Mesodermal cell (in vitro differentiated cells): ENCODE data around the gene DYSF.

ENCODE experiments used
- H3K27ac ChIP-seq: 2 replicates; pipeline ENCODE4 v1.7.0; 2013; ENCODE audit warnings: mild to moderate bottlenecking, low read depth, low read length, moderate library complexity; ENCODE audit not compliant: severe bottlenecking
- H3K36me3 ChIP-seq: 2 replicates; pipeline ENCODE4 v1.7.1; 2013; ENCODE audit warnings: mild to moderate bottlenecking, low read length, moderate library complexity; ENCODE audit not compliant: control insufficient read depth, insufficient read depth
- H3K4me1 ChIP-seq: one replicate; pipeline ENCODE4 v1.7.1; 2013; ENCODE audit warnings: mild to moderate bottlenecking, low read length; ENCODE audit not compliant: insufficient read depth, control insufficient read depth, poor library complexity, severe bottlenecking
- H3K4me3 ChIP-seq: 2 replicates; pipeline ENCODE4 v1.7.0; 2013; ENCODE audit warnings: low read length, control low read depth, mild to moderate bottlenecking; ENCODE audit not compliant: insufficient read depth, poor library complexity, severe bottlenecking; ENCODE audit errors: extremely low read depth
- H3K9me3 ChIP-seq: 2 replicates; pipeline ENCODE4 v1.7.1; 2013; ENCODE audit warnings: mild to moderate bottlenecking, low read length, moderate library complexity; ENCODE audit not compliant: control insufficient read depth
- WGBS, 2 experiments: methylation state at CpG; one replicate each; pipeline ENCODE4 v1.1.5; 2013; ENCODE audit warnings: missing lambda C conversion rate in 2 of 2; ENCODE audit not compliant: insufficient coverage in 2 of 2; 5-methylcytosine and 5-hydroxymethylcytosine counted together

The DYSF gene

GRCh38 chr2:71678874-71679273, 225.5 kb downstream of the DYSF start:
- no peaks in the 10 kb centered on the region for H3K4me1 ChIP-seq
- peaks cover 2% of the 10 kb centered on the region for H3K36me3 ChIP-seq
- no peak overlapping the region for H3K4me3 ChIP-seq
- WGBS, 2 experiments: 88 to 100% methylated on average over 3 to 5 of the region's 6 CpGs
- H3K9me3 ChIP-seq: no peaks in the 10 kb centered on the region
- no peak overlapping the region for H3K27ac ChIP-seq

- peaks cover 2% of the 10 kb centered on the region for H3K36me3 ChIP-seq
- 40 to 43% methylated on average over 1 of the region's 4 CpGs for WGBS, 2 experiments
- H3K27ac ChIP-seq: no peak overlapping the region
Measured at GRCh38 chr2:71679491-71679890, 226.1 kb downstream of the DYSF start.

DNA sequence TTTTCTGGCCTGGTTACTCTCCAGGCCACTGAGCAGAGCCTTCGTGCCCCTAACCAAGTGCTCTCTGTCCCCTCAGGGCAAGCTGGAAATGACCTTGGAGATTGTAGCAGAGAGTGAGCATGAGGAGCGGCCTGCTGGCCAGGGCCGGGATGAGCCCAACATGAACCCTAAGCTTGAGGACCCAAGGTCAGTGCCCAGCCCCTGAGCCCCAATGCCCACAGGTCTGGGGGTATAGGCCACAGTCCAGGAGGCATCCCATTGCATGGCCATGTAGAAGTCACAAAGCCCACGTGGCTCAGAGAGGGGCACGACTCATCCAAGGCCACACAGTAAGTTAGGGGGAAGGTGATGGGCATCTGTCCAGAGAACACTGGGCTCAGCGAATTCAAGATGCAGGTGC, 227.6 kb downstream of the DYSF start:
- H3K4me3 ChIP-seq: no peak overlapping the region
- 91 to 96% methylated on average over 6 of the region's 6 CpGs for WGBS, 2 experiments
- H3K9me3 ChIP-seq: no peaks in the 10 kb centered on the region
- H3K27ac ChIP-seq: no peak overlapping the region
- H3K36me3 ChIP-seq: peaks cover under 1% of the 10 kb centered on the region
- no peaks in the 10 kb centered on the region for H3K4me1 ChIP-seq

More at GRCh38 chr2:71679491-71679890, 226.1 kb downstream of the DYSF start:
- Histone ChIP-seq H3K9me3 (no peaks in the 10 kb centered on the region), H3K4me3 (no peak overlapping the region), H3K4me1 (no peaks in the 10 kb centered on the region)

- no peaks in the 10 kb centered on the region for H3K9me3 ChIP-seq
- peaks cover 2% of the 10 kb centered on the region for H3K4me1 ChIP-seq
- 85 to 97% methylated on average over 5 of the region's 5 CpGs for WGBS, 2 experiments
- no peak overlapping the region for H3K4me3 ChIP-seq
- no peak overlapping the region for H3K27ac ChIP-seq
- no peaks in the 10 kb centered on the region for H3K36me3 ChIP-seq
Measured at GRCh38 chr2:71681626-71682025, 228.3 kb downstream of the DYSF start.

DNA sequence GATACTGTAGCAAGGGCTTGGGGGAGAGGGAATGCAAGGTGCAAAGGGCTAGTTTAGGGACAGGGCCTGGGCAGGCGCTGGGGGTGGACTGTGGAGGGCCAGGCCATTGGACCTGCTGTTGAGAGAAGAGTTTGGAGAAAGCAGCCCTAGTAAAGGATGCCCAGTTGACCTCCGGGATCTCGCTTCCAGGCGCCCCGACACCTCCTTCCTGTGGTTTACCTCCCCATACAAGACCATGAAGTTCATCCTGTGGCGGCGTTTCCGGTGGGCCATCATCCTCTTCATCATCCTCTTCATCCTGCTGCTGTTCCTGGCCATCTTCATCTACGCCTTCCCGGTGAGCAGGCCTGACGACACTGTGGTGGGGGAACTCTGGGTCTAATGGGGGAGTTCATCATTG, 229.0 kb downstream of the DYSF start:
- 86 to 96% methylated on average over 7 to 8 of the region's 11 CpGs for WGBS, 2 experiments
- Histone ChIP-seq H3K9me3 (no peaks in the 10 kb centered on the region), H3K36me3 (no peaks in the 10 kb centered on the region), H3K4me1 (peaks cover 2% of the 10 kb centered on the region), H3K4me3 (no peak overlapping the region), H3K27ac (no peak overlapping the region)

DNA sequence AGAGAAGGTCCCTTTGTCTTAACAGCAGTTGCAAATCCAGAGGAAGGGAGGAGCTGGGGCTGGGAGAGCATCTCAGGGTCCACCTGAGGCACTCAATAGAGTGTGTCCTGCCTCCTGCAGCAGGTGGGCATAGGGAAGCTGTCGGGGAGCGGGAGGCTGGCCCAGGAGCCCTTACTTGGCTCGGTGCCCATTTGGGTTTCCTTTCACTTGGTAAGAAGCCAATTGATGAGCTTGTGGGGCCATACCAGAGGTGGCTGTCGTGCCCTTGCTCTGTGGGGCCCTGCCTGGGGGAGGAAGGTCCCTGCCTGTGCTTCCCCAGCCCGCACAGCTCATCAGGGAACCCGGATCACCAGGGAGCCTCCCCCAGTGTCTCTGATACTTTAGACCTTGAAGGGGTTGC, 229.7 kb downstream of the DYSF start:
- Histone ChIP-seq H3K27ac (no peak overlapping the region), H3K9me3 (no peaks in the 10 kb centered on the region), H3K4me1 (peaks cover 5% of the 10 kb centered on the region), H3K36me3 (no peaks in the 10 kb centered on the region), H3K4me3 (no peak overlapping the region)
- 95 to 97% methylated on average over 3 to 5 of the region's 6 CpGs for WGBS, 2 experiments

- Histone ChIP-seq H3K4me1 (peaks cover 5% of the 10 kb centered on the region), H3K9me3 (no peaks in the 10 kb centered on the region), H3K36me3 (no peaks in the 10 kb centered on the region), H3K27ac (no peak overlapping the region), H3K4me3 (no peak overlapping the region)
- 83 to 100% methylated on average over 1 of the region's 1 CpG for WGBS, 2 experiments
Measured at GRCh38 chr2:71683666-71684065, 230.3 kb downstream of the DYSF start.

DNA sequence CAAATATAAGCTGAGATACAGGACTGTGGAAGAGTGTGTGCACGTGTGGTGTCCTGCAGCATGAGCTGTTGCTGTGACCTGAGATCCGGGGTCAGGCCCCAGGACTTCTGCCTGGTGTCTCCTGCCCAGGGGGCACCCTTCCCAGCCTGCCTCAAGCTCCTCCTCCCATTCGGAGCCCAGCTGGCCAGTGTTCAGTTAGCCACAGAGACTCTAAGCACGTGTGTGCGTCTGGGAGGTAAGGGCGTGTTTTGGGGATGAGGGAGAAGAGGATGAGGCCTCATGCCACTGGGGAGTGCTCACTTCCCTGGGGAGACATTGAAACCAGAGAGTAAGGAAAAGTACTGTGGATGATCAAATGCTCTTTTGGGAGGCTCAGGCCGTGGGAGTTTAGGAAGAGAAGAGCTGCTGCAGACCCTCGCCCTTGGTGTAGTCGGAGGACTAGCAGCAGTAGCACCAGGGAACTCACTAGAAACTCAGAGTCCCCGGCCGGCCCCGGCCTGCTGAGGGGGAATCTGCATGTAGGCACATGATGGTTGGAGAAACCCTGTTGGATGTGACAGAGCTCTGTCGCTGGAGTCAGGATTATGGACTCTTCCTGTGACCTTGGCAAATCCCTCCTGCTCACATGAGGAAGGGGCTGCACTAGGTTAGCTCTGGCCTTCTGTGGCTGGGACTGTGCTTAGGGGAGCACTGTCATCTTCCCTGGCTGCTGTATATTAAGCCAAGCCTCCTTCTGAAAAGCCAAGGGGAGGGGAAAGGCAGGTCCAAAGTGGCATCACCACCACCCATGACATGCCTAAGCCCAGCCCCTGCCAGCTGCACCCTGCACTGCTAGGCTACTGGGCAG, 231.1 kb downstream of the DYSF start:
- H3K4me3 ChIP-seq: no peak overlapping the region
- H3K4me1 ChIP-seq: peaks cover 5% of the 10 kb centered on the region
- WGBS, 2 experiments: 93 to 95% methylated on average over 11 to 12 of the region's 13 CpGs
- no peaks in the 10 kb centered on the region for H3K9me3 ChIP-seq
- no peaks in the 10 kb centered on the region for H3K36me3 ChIP-seq
- H3K27ac ChIP-seq: no peak overlapping the region

- 95% methylated on average over 8 of the region's 10 CpGs; no CpG with 5 or more reads in 1 of the 2 experiments for WGBS, 2 experiments
- Histone ChIP-seq H3K27ac (no peak overlapping the region), H3K4me3 (no peak overlapping the region), H3K9me3 (no peaks in the 10 kb centered on the region), H3K4me1 (peaks cover 5% of the 10 kb centered on the region), H3K36me3 (no peaks in the 10 kb centered on the region)
Measured at GRCh38 chr2:71685073-71685848, 231.9 kb downstream of the DYSF start.

DNA sequence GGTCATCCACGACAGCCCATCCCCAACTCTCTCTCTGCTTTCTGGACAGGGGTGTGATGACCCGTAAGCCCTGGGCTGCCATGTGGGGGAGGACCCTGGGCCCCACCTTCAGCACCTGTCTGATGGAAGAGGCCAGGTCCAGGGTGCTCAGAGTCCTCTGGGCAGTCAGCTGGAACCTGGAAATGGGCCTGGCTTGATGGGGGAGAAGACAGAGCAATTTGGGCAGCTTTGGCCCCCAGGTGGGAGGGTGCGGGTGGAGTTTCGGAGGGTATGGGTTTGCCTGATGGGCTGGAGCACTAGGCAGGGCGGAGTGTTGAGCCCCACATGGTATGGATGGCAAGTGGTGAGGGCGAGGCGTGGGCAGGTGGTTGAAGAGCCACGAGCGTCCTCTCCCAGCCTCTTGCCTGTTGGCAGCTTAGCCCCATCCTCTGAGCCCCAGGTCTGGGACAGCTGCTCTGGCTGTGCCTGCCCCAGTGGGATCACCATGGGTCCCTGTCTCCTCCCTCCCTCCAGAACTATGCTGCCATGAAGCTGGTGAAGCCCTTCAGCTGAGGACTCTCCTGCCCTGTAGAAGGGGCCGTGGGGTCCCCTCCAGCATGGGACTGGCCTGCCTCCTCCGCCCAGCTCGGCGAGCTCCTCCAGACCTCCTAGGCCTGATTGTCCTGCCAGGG, 232.7 kb downstream of the DYSF start:
- H3K4me3 ChIP-seq: no peak overlapping the region
- H3K9me3 ChIP-seq: no peaks in the 10 kb centered on the region
- H3K27ac ChIP-seq: no peak overlapping the region
- WGBS, 2 experiments: 89 to 98% methylated on average over 12 to 13 of the region's 13 CpGs
- H3K36me3 ChIP-seq: no peaks in the 10 kb centered on the region
- H3K4me1 ChIP-seq: peaks cover 9% of the 10 kb centered on the region
